ENCODE data around the gene OTUD5. TPM values are rescaled to one million over a fixed set of nuclear protein-coding genes. Genes with fewer than 3 reads are reported as not detected.

The OTUD5 gene
- total RNA-seq, 1 donor from 2014 or later = 18.4 TPM

- FAIRE-seq = no peak
- no peak for TF ChIP-seq CTCF (IDR thresholded peaks at IDR 0.05; ENCODE audit: insufficient read depth, low read length, severe bottlenecking)
- Histone ChIP-seq H3K36me3 (ENCODE audit: control insufficient read depth, insufficient read depth, low read length) (no peaks in the 10 kb centered on the region), H3K4me3 (ENCODE audit: low read depth, low read length) (peak overlapping the region; percentile 54), H3K27me3 (ENCODE audit: control insufficient read depth, insufficient read depth, low read length) (no peaks in the 10 kb centered on the region)
- DNase-seq (ENCODE audit: low read depth) = no peak
Measured at GRCh38 chrX:48956728-48957414, 536 bp downstream of the OTUD5 start.

GRCh38 chrX:48948589-48948988 lies 8.8 kb downstream of the OTUD5 start:
- DNase-seq (ENCODE audit: low read depth) = no peak
- no peaks in the 10 kb centered on the region for H3K27me3 ChIP-seq (ENCODE audit: control insufficient read depth, insufficient read depth, low read length)
- no peak overlapping the region for H3K4me3 ChIP-seq (ENCODE audit: low read depth, low read length)
- peaks cover 2% of the 10 kb centered on the region for H3K36me3 ChIP-seq (ENCODE audit: control insufficient read depth, insufficient read depth, low read length)
- TF ChIP-seq CTCF (IDR thresholded peaks at IDR 0.05; ENCODE audit: insufficient read depth, low read length, severe bottlenecking) = no peak
- FAIRE-seq = no peak

GRCh38 chrX:48945517-48946348 lies 11.7 kb downstream of the OTUD5 start:
- Histone ChIP-seq H3K36me3 (ENCODE audit: control insufficient read depth, insufficient read depth, low read length) (peaks cover 2% of the 10 kb centered on the region), H3K27me3 (ENCODE audit: control insufficient read depth, insufficient read depth, low read length) (no peaks in the 10 kb centered on the region), H3K4me3 (ENCODE audit: low read depth, low read length) (no peak overlapping the region)
- peak; percentile 61 for TF ChIP-seq CTCF (IDR thresholded peaks at IDR 0.05; ENCODE audit: insufficient read depth, low read length, severe bottlenecking)
- DNase-seq (ENCODE audit: low read depth) (peak; percentile 8), FAIRE-seq (no peak)

- Histone ChIP-seq H3K27me3 (ENCODE audit: control insufficient read depth, insufficient read depth, low read length) (no peaks in the 10 kb centered on the region), H3K36me3 (ENCODE audit: control insufficient read depth, insufficient read depth, low read length) (peaks cover 2% of the 10 kb centered on the region), H3K4me3 (ENCODE audit: low read depth, low read length) (no peak overlapping the region)
- DNase-seq (ENCODE audit: low read depth) = no peak
- FAIRE-seq = no peak
- TF ChIP-seq CTCF (IDR thresholded peaks at IDR 0.05; ENCODE audit: insufficient read depth, low read length, severe bottlenecking) = no peak
Measured at GRCh38 chrX:48942895-48943294, 14.5 kb downstream of the OTUD5 start.

- peaks cover 2% of the 10 kb centered on the region for H3K36me3 ChIP-seq (ENCODE audit: control insufficient read depth, insufficient read depth, low read length)
- FAIRE-seq (no peak), DNase-seq (ENCODE audit: low read depth) (no peak)
Measured at GRCh38 chrX:48940404-48940955, 16.9 kb downstream of the OTUD5 start.

More at GRCh38 chrX:48940404-48940955, 16.9 kb downstream of the OTUD5 start:
- H3K4me3 ChIP-seq (ENCODE audit: low read depth, low read length) = no peak overlapping the region
- no peaks in the 10 kb centered on the region for H3K27me3 ChIP-seq (ENCODE audit: control insufficient read depth, insufficient read depth, low read length)
- no peak for TF ChIP-seq CTCF (IDR thresholded peaks at IDR 0.05; ENCODE audit: insufficient read depth, low read length, severe bottlenecking)

Data from bronchial epithelial cell (primary cell).